H1 (cell line): ENCODE results near the gene SH3PXD2A.
"Not testable (repeated sequence)": the region's sequence is repeated elsewhere in the genome, so short reads cannot be mapped to it uniquely, and the experiment has no call there.

Source experiments
- CEBPB ChIP-seq: IDR thresholded peaks from 2 replicates; pipeline ENCODE4 v1.6.1; 2012; ENCODE audit warnings: low read depth, low read length
- CHD2 ChIP-seq: IDR thresholded peaks from 2 replicates; pipeline ENCODE4 v1.6.1; 2012; ENCODE audit warnings: low read length, improper control_type of control experiment
- CHD7 ChIP-seq: fragments of 300-600 bp; sonication (generic); IDR thresholded peaks from 2 replicates; pipeline ENCODE4 v1.7.1; 2012; ENCODE audit warnings: low read length, moderate library complexity, mild to moderate bottlenecking, inconsistent platforms; ENCODE audit not compliant: insufficient replicate concordance
- CREB1 ChIP-seq: IDR thresholded peaks from 2 replicates; pipeline ENCODE4 v1.6.1; 2012; ENCODE audit warnings: inconsistent platforms
- CTCF ChIP-seq, 3 experiments: IDR thresholded peaks; 1 replicate in 2 of 3; 2 replicates in 1 of 3; pipeline versions ENCODE4 v1.5.1 to v1.6.1; 2011; ENCODE audit warnings: low read length in 3 of 3, mild to moderate bottlenecking in 3 of 3, inconsistent platforms in 2 of 3, low read depth in 1 of 3, moderate library complexity in 1 of 3; ENCODE audit not compliant: insufficient read depth in 1 of 3; ENCODE audit errors: control extremely low read depth in 1 of 3
- JUND ChIP-seq: IDR thresholded peaks from 2 replicates; pipeline ENCODE4 v1.6.1; 2011; ENCODE audit warnings: mild to moderate bottlenecking, improper control_type of control experiment, low read length
- NRF1 ChIP-seq: IDR thresholded peaks from 2 replicates; pipeline ENCODE4 v1.6.1; 2011; ENCODE audit warnings: mild to moderate bottlenecking, low read depth, low read length, improper control_type of control experiment
- RAD21 ChIP-seq, 2 experiments: IDR thresholded peaks in 1 of 2; conservative IDR thresholded peaks in 1 of 2; 2 replicates each; pipeline ENCODE4 v1.6.1; 2011; ENCODE audit warnings: low read depth in 2 of 2, low read length in 2 of 2, improper control_type of control experiment in 1 of 2, inconsistent platforms in 1 of 2, mild to moderate bottlenecking in 1 of 2, moderate library complexity in 1 of 2
- RFX5 ChIP-seq: IDR thresholded peaks from 2 replicates; pipeline ENCODE4 v1.6.1; 2011; ENCODE audit warnings: low read depth, low read length, improper control_type of control experiment, borderline replicate concordance
- SAP30 ChIP-seq: fragments of 300-600 bp; sonication (generic); IDR thresholded peaks from 2 replicates; pipeline ENCODE4 v1.7.1; 2012; ENCODE audit warnings: low read length, moderate library complexity, mild to moderate bottlenecking, inconsistent platforms; ENCODE audit not compliant: insufficient read depth, insufficient replicate concordance
- SIRT6 ChIP-seq: IDR thresholded peaks from one replicate; pipeline ENCODE4 v1.7.1; 2012; ENCODE audit warnings: low read length, inconsistent platforms
- SIX5 ChIP-seq: IDR thresholded peaks from 2 replicates; pipeline ENCODE4 v1.6.1; 2011; ENCODE audit warnings: mild to moderate bottlenecking, low read depth, low read length
- TAF1 ChIP-seq: IDR thresholded peaks from 2 replicates; pipeline ENCODE4 v1.6.1; 2011; ENCODE audit warnings: mild to moderate bottlenecking, low read depth, low read length

- not testable (repeated sequence) for TF ChIP-seq SAP30; CTCF (IDR thresholded peaks at IDR 0.05; ENCODE audit: control extremely low read depth in 1 of 3, insufficient read depth in 1 of 3, low read depth in 1 of 3, low read length in 3 of 3); TAF1; SIRT6; SIX5; CEBPB; RFX5; CHD2; RAD21 (IDR thresholded peaks at IDR 0.05 in 1 of 2, conservative IDR thresholded peaks at IDR 0.05 in 1 of 2; ENCODE audit: low read depth in 2 of 2, low read length in 2 of 2); NRF1; JUND; CHD7; CREB1
Measured at GRCh38 chr10:103607051-103607450, 248.3 kb downstream of the SH3PXD2A start.
